CD4-positive, alpha-beta memory T cell (primary cell): ENCODE results near the gene NOCT. TPM values are rescaled to one million over a fixed set of nuclear protein-coding genes. Genes with fewer than 3 reads are reported as not detected.
"Not testable (repeated sequence)": the region's sequence is repeated elsewhere in the genome, so short reads cannot be mapped to it uniquely, and the experiment has no call there.

Experiments used
- CTCF ChIA-PET: fragments of 350-600 bp; sonication (Branson Sonifier 250); formaldehyde crosslinking; loops from one replicate; lab custom pipeline; 2021; ENCODE audit warnings: inconsistent platforms; ENCODE audit not compliant: partially characterized antibody; lab: Charles Lee
- POLR2A ChIA-PET: fragments of 350-600 bp; sonication (Branson Sonifier 250); formaldehyde crosslinking; loops from one replicate; lab custom pipeline; 2021; ENCODE audit not compliant: partially characterized antibody; lab: Charles Lee
- DNase-seq, 5 donors: peaks; one replicate each; pipeline versions ENCODE4 v3.0.0 to v3.0.0-alpha.2; 2020 to 2022; ENCODE audit warnings: mixed read lengths in 1 of 5
- H3K27ac ChIP-seq: one replicate; pipeline ENCODE4 v1.7.0; 2013; ENCODE audit warnings: low read depth, low read length
- H3K27me3 ChIP-seq: 2 replicates; pipeline ENCODE4 v1.7.0; 2013; ENCODE audit warnings: mild to moderate bottlenecking, low read length, moderate library complexity; ENCODE audit not compliant: insufficient read depth
- H3K36me3 ChIP-seq: 2 replicates; pipeline ENCODE4 v1.7.0; 2013; ENCODE audit warnings: mild to moderate bottlenecking, low read length, moderate library complexity; ENCODE audit not compliant: insufficient read depth
- H3K4me1 ChIP-seq: 2 replicates; pipeline ENCODE4 v1.7.0; 2013; ENCODE audit warnings: mild to moderate bottlenecking, low read length, moderate library complexity; ENCODE audit not compliant: insufficient read depth
- H3K4me3 ChIP-seq, 2 donors: one replicate each; pipeline ENCODE4 v1.7.0; 2013; ENCODE audit warnings: low read length in 2 of 2, mild to moderate bottlenecking in 1 of 2
- H3K9me3 ChIP-seq, 2 donors: one replicate each; pipeline ENCODE4 v1.7.0; 2013; ENCODE audit warnings: low read length in 2 of 2, control low read depth in 1 of 2; ENCODE audit not compliant: control insufficient read depth in 1 of 2
- H3K27ac Mint-ChIP-seq, 7 donors: one replicate each; pipeline ENCODE4 v1.8.0; 2020 to 2021; ENCODE audit warnings: mixed read lengths in 7 of 7, mild to moderate bottlenecking in 6 of 7, inconsistent platforms in 3 of 7, moderate library complexity in 3 of 7
- H3K27me3 Mint-ChIP-seq, 2 donors: one replicate each; pipeline ENCODE4 v1.8.0; 2020 to 2021; ENCODE audit warnings: mixed read lengths in 2 of 2
- H3K36me3 Mint-ChIP-seq, 2 donors: one replicate each; pipeline ENCODE4 v1.8.0; 2020 to 2021; ENCODE audit warnings: mixed read lengths in 2 of 2, inconsistent platforms in 1 of 2, mild to moderate bottlenecking in 1 of 2
- H3K4me1 Mint-ChIP-seq, 4 donors: one replicate each; pipeline ENCODE4 v1.8.0; 2020 to 2021; ENCODE audit warnings: mixed read lengths in 4 of 4, mild to moderate bottlenecking in 1 of 4
- H3K4me3 Mint-ChIP-seq, 8 donors: one replicate each; pipeline ENCODE4 v1.8.0; 2020 to 2021; ENCODE audit warnings: mixed read lengths in 8 of 8, mild to moderate bottlenecking in 7 of 8, moderate library complexity in 6 of 8, inconsistent platforms in 3 of 8
- H3K9me3 Mint-ChIP-seq, 8 donors: one replicate each; pipeline ENCODE4 v1.8.0; 2020 to 2021; ENCODE audit warnings: mixed read lengths in 8 of 8, mild to moderate bottlenecking in 5 of 8, inconsistent platforms in 3 of 8, moderate library complexity in 1 of 8
- intact Hi-C: fragments of 100-400 bp; cut with micrococcal nuclease; formaldehyde crosslinking; loops from one replicate; pipeline ENCODE4 v1.15.1; 2023
- polyA plus RNA-seq, 2 donors: library from polyadenylated mRNA; unstranded; fragments of 300-500 nt; fragmentation: Illumina TruSeq; gene quantifications; one replicate each; pipeline ENCODE4 v1.2.3, GENCODE V29; 2021
- total RNA-seq, 2 experiments: library from RNA; stranded (reverse); gene quantifications; one replicate each; pipeline ENCODE4 v1.2.3, GENCODE V29; 2021

NOCT gene
- total and polyA plus RNA-seq, 4 experiments from 2014 or later: 0.14 to 1.7 (median 1.1) TPM

- Histone ChIP-seq H3K9me3 (no peaks in the 10 kb centered on the region), H3K36me3 (no peaks in the 10 kb centered on the region), H3K27me3 (no peaks in the 10 kb centered on the region), H3K4me3 (no peak overlapping the region), H3K4me1 (peaks cover 18% of the 10 kb centered on the region), H3K27ac (no peak overlapping the region)
- H3K9me3 Mint-ChIP-seq: no peaks in the 10 kb centered on the region
- intact Hi-C loops: loop anchor here (5.0 kb wide), 2 partner anchors 283 to 1503 kb away; partner anchors contain the start of genes ELMOD2, NAA15 and NDUFC1
- no peaks in the 10 kb centered on the region for H3K27me3 Mint-ChIP-seq
- ChIA-PET POLR2A (no interaction called here), CTCF (interaction anchor here (1.5 to 9.8 kb wide), 2 partner anchors 11 kb away, joined by 4 to 122 read pairs; no protein-coding TSS in a partner anchor)
- H3K36me3 Mint-ChIP-seq: peaks cover 0 to 2% of the 10 kb centered on the region in 2 donors
- no peak for DNase-seq
- H3K4me1 Mint-ChIP-seq: peaks cover 13 to 41% (median 18%) of the 10 kb centered on the region in 4 donors
- H3K27ac Mint-ChIP-seq: peak overlapping the region in 2 of 7 donors; percentile 43 to 49
- no peak overlapping the region for H3K4me3 Mint-ChIP-seq
Observed at GRCh38 chr4:139018971-139019758, 3.6 kb downstream of the NOCT start.

GRCh38 chr4:139020384-139020783 is 4.8 kb downstream of the NOCT start:
- Histone ChIP-seq H3K9me3 (no peaks in the 10 kb centered on the region), H3K27ac (no peak overlapping the region), H3K27me3 (no peaks in the 10 kb centered on the region), H3K4me1 (peaks cover 8% of the 10 kb centered on the region), H3K4me3 (no peak overlapping the region), H3K36me3 (no peaks in the 10 kb centered on the region)
- ChIA-PET CTCF (interaction anchor here (1.1 to 9.8 kb wide), 3 partner anchors 10 to 533 kb away, joined by 4 to 122 read pairs (median 4); no protein-coding TSS in a partner anchor), POLR2A (interaction anchor here (1.0 kb wide), 1 partner anchor 536 kb away, joined by 3 read pairs; the partner anchor contains the start of gene SETD7)
- peaks cover 0 to under 1% of the 10 kb centered on the region in 2 donors for H3K36me3 Mint-ChIP-seq
- intact Hi-C loops: no loop called here
- DNase-seq: no peak
- H3K27ac Mint-ChIP-seq: peak overlapping the region in 1 of 7 donors; percentile 63
- H3K27me3 Mint-ChIP-seq: no peaks in the 10 kb centered on the region
- peaks cover 6 to 29% (median 9%) of the 10 kb centered on the region in 4 donors for H3K4me1 Mint-ChIP-seq
- no peaks in the 10 kb centered on the region for H3K9me3 Mint-ChIP-seq
- no peak overlapping the region for H3K4me3 Mint-ChIP-seq

GRCh38 chr4:139021071-139021470 is 5.5 kb downstream of the NOCT start:
- H3K4me1 ChIP-seq, intact Hi-C loops, DNase-seq, H3K36me3 ChIP-seq, H3K27me3 ChIP-seq, H3K9me3 Mint-ChIP-seq, H3K9me3 ChIP-seq, H3K27ac ChIP-seq, H3K27ac Mint-ChIP-seq, H3K4me3 Mint-ChIP-seq, H3K36me3 Mint-ChIP-seq, H3K27me3 Mint-ChIP-seq, H3K4me3 ChIP-seq: not testable (repeated sequence)
- CTCF ChIA-PET: interaction anchor here (0.9 to 9.8 kb wide), 4 partner anchors 9 to 636 kb away, joined by 3 to 122 read pairs (median 4); no protein-coding TSS in a partner anchor
- peaks cover 6 to 26% (median 9%) of the 10 kb centered on the region in 4 donors for H3K4me1 Mint-ChIP-seq
- POLR2A ChIA-PET: interaction anchor here (0.5 to 0.6 kb wide), 2 partner anchors 156 to 208 kb away, joined by 4 read pairs; partner anchors contain the start of gene ELF2

- intact Hi-C loops: no loop called here
- ChIA-PET POLR2A (no interaction called here), CTCF (interaction anchor here (9.8 kb wide), 1 partner anchor 7 kb away, joined by 122 read pairs; no protein-coding TSS in a partner anchor)
- no peaks in the 10 kb centered on the region for H3K36me3 ChIP-seq
- no peak overlapping the region for H3K4me3 ChIP-seq
- no peak for DNase-seq
- H3K27ac Mint-ChIP-seq: no peak overlapping the region
- no peaks in the 10 kb centered on the region for H3K27me3 Mint-ChIP-seq
- no peaks in the 10 kb centered on the region for H3K27me3 ChIP-seq
- H3K9me3 Mint-ChIP-seq: no peaks in the 10 kb centered on the region
- no peak overlapping the region for H3K27ac ChIP-seq
- H3K36me3 Mint-ChIP-seq: no peaks in the 10 kb centered on the region
- no peaks in the 10 kb centered on the region for H3K4me1 ChIP-seq
- H3K9me3 ChIP-seq: no peaks in the 10 kb centered on the region
- H3K4me3 Mint-ChIP-seq: no peak overlapping the region
- peaks cover 2 to 17% (median 6%) of the 10 kb centered on the region in 4 donors for H3K4me1 Mint-ChIP-seq
Observed at GRCh38 chr4:139022835-139023234, 7.3 kb downstream of the NOCT start.

- Mint-ChIP-seq H3K27me3 (no peaks in the 10 kb centered on the region), H3K27ac (peak overlapping the region in 1 of 7 donors; percentile 52), H3K9me3 (no peaks in the 10 kb centered on the region), H3K4me1 (peaks cover 0 to 7% (median 2%) of the 10 kb centered on the region in 4 donors), H3K36me3 (no peaks in the 10 kb centered on the region), H3K4me3 (no peak overlapping the region)
- CTCF ChIA-PET: interaction anchor here (0.8 to 1.4 kb wide), 2 partner anchors 9 to 75 kb away, joined by 3 read pairs; partner anchors contain the start of gene NOCT
- Histone ChIP-seq H3K4me3 (no peak overlapping the region), H3K27me3 (no peaks in the 10 kb centered on the region), H3K36me3 (peaks cover 6% of the 10 kb centered on the region), H3K27ac (no peak overlapping the region), H3K9me3 (no peaks in the 10 kb centered on the region), H3K4me1 (no peaks in the 10 kb centered on the region)
- intact Hi-C loops: no loop called here
- no peak for DNase-seq
- POLR2A ChIA-PET: interaction anchor here (0.6 kb wide), 1 partner anchor 221 kb away, joined by 3 read pairs; no protein-coding TSS in a partner anchor
Observed at GRCh38 chr4:139024686-139025085, 9.1 kb downstream of the NOCT start.

GRCh38 chr4:139025841-139026240 is 10.3 kb downstream of the NOCT start:
- no peak for DNase-seq
- Mint-ChIP-seq H3K36me3 (no peaks in the 10 kb centered on the region), H3K4me3 (no peak overlapping the region), H3K27me3 (no peaks in the 10 kb centered on the region), H3K9me3 (no peaks in the 10 kb centered on the region), H3K27ac (peak overlapping the region in 1 of 7 donors; percentile 46), H3K4me1 (peaks cover 2 to 4% (median 4%) of the 10 kb centered on the region in 4 donors)
- H3K36me3 ChIP-seq: peaks cover 6% of the 10 kb centered on the region
- H3K27ac ChIP-seq: no peak overlapping the region
- ChIA-PET CTCF (no interaction called here), POLR2A (no interaction called here)
- H3K4me1 ChIP-seq: peaks cover 2% of the 10 kb centered on the region
- H3K4me3 ChIP-seq: no peak overlapping the region
- intact Hi-C loops: no loop called here
- H3K27me3 ChIP-seq: no peaks in the 10 kb centered on the region
- no peaks in the 10 kb centered on the region for H3K9me3 ChIP-seq

- Histone ChIP-seq H3K27me3 (no peaks in the 10 kb centered on the region), H3K36me3 (peaks cover 6% of the 10 kb centered on the region), H3K27ac (no peak overlapping the region), H3K4me3 (no peak overlapping the region), H3K4me1 (peaks cover 3% of the 10 kb centered on the region), H3K9me3 (no peaks in the 10 kb centered on the region)
- Mint-ChIP-seq H3K36me3 (no peaks in the 10 kb centered on the region), H3K4me3 (no peak overlapping the region), H3K27ac (no peak overlapping the region), H3K9me3 (no peaks in the 10 kb centered on the region), H3K4me1 (peaks cover 5 to 7% (median 6%) of the 10 kb centered on the region in 4 donors), H3K27me3 (no peaks in the 10 kb centered on the region)
- intact Hi-C loops: no loop called here
- DNase-seq: no peak
- POLR2A ChIA-PET: no interaction called here
- CTCF ChIA-PET: interaction anchor here (0.9 to 7.0 kb wide), 7 partner anchors 10 to 522 kb away, joined by 3 to 122 read pairs (median 3); partner anchors contain the start of gene NOCT
Observed at GRCh38 chr4:139027776-139028175, 12.2 kb downstream of the NOCT start.
